Adrenal gland (tissue), 5 donors: ENCODE results near the gene PLA2G2C.

ENCODE experiments used
- CTCF ChIP-seq, 6 experiments: fragments of 450-650 bp in 4 of 6; fragments of 200-600 bp in 2 of 6; sonication (generic) in 1 of 6; IDR thresholded peaks; 1 replicate in 5 of 6; 2 replicates in 1 of 6; pipeline versions ENCODE4 v1.5.1 to v1.8.0; 2016 to 2021; ENCODE audit warnings: antibody characterized with exemption in 6 of 6, mild to moderate bottlenecking in 2 of 6, moderate library complexity in 1 of 6
- POLR2A ChIP-seq, 2 donors: fragments of 450-650 bp; IDR thresholded peaks; one replicate each; pipeline ENCODE4 v1.6.1; 2017; ENCODE audit warnings: antibody characterized with exemption in 2 of 2, mild to moderate bottlenecking in 2 of 2, moderate library complexity in 1 of 2
- donor health status: DM: no; HTN: no; CAD: no.

DNA sequence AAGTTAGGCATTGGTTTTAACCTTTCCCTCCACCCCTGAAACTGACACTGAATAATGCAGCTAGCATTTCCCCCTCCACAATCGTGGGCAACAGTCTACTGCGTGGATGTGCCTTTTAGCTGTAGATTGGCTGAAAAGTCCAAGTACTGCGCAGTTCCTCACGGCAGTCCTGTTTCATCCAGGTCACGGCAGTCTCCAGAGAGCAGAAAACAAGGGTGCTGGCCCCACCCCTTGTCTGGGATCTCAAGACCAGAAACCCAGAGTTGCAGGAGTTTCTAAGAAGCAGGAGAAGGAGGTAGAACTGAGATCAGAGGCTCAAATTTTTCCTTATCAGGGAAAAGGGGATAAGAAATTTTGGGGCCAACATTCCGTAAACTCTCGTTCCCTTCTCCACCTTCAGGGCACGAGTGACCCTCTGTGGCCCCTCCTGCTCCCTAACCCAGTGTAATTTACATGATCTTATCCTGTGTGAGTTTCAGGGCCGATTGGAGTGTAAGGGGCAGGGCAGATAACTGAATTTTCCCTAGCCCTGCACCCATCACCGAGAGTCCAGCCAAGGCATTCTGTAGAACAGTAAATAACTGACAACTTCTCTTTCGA, 25.9 kb upstream of the PLA2G2C start:
- TF ChIP-seq CTCF (IDR thresholded peaks at IDR 0.05) (no peak), POLR2A (IDR thresholded peaks at IDR 0.05) (no peak)
